IPS DF 6.9 (cell line): ENCODE results near the gene OR10G6.
"Not testable (repeated sequence)": the region's sequence is repeated elsewhere in the genome, so short reads cannot be mapped to it uniquely, and the experiment has no call there.

Experiments used
- DNase-seq: peaks from one replicate; pipeline ENCODE4 v3.0.0-alpha.2; 2013; ENCODE audit warnings: low read depth, low spot score
- H3K27ac ChIP-seq: one replicate; pipeline ENCODE4 v1.5.1; 2013; ENCODE audit warnings: low read length, control low read depth
- H3K27me3 ChIP-seq: 2 replicates; pipeline ENCODE4 v1.6.1; 2013; ENCODE audit warnings: mild to moderate bottlenecking, low read length; ENCODE audit not compliant: control insufficient read depth, insufficient read depth
- H3K36me3 ChIP-seq: 2 replicates; pipeline ENCODE4 v1.6.1; 2013; ENCODE audit warnings: low read length; ENCODE audit not compliant: control insufficient read depth, insufficient read depth
- H3K4me1 ChIP-seq: 2 replicates; pipeline ENCODE4 v1.6.1; 2013; ENCODE audit warnings: low read length; ENCODE audit not compliant: control insufficient read depth, insufficient read depth
- H3K4me3 ChIP-seq: 2 replicates; pipeline ENCODE4 v1.5.1; 2013; ENCODE audit warnings: mild to moderate bottlenecking, low read length
- H3K9me3 ChIP-seq: 2 replicates; pipeline ENCODE4 v1.6.1; 2013; ENCODE audit warnings: low read length, inconsistent platforms; ENCODE audit not compliant: control insufficient read depth, insufficient read depth
- WGBS: extraction: QIAGEN DNeasy Blood & Tissue Kit; methylation state at CpG from one replicate; pipeline ENCODE4 v1.1.7; 2013; ENCODE audit warnings: mixed read lengths, missing lambda C conversion rate; ENCODE audit not compliant: insufficient read length, insufficient coverage; 5-methylcytosine and 5-hydroxymethylcytosine counted together

Gene OR10G6

GRCh38 chr11:123995119-123995518 lies at the start of gene OR10G6:
TSS of gene OR10G6 (minus strand) at chr11:123995161. CDS start at chr11:123995161, 0 bp downstream.
- no peaks in the 10 kb centered on the region for H3K4me1 ChIP-seq
- no peak for DNase-seq

GRCh38 chr11:124043420-124043819 lies 48.5 kb upstream of the OR10G6 start:
- DNase-seq: no peak
- Histone ChIP-seq H3K36me3 (no peaks in the 10 kb centered on the region), H3K9me3 (no peaks in the 10 kb centered on the region), H3K4me3 (no peak overlapping the region), H3K27me3 (no peaks in the 10 kb centered on the region), H3K27ac (no peak overlapping the region), H3K4me1 (no peaks in the 10 kb centered on the region)
- WGBS: no CpG with 5 or more reads among the region's 4 CpGs

More at GRCh38 chr11:123995119-123995518, at the start of gene OR10G6:
- Histone ChIP-seq H3K36me3 (no peaks in the 10 kb centered on the region), H3K4me3 (no peak within 1 kb of the TSS), H3K27me3 (no peaks in the 10 kb centered on the region), H3K27ac (no peak within 1 kb of the TSS), H3K9me3 (no peaks in the 10 kb centered on the region)
- 100% methylated on average over 1 of the region's 1 CpG for WGBS

DNA sequence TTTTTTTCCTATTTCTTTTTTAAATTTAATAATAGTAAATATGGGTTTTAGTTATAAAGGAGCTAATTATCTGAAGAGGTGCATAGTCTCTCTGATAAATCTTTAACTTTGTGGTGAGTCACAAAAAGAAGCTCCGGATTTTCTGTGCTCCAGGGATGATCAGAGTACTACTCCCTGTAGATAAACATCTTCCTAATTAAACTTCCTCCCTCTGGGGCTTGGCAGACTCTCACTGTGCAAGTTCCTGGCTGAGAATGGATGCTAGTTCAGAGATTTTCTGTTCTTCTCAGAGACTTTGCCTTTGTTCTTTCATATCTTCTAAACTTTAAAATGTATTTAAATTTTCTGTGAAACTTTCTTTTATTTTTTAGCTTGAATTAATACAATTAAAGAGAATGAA lies 46.3 kb upstream of the OR10G6 start, which contains the start of gene OR10G7:
Gene OR10G7 (minus strand): TSS at position 72 of the 400 bp plus-strand sequence. CDS start 2,324 bp downstream, outside the sequence.
- Histone ChIP-seq H3K4me1 (no peaks in the 10 kb centered on the region), H3K4me3 (no peak within 1 kb of the TSS), H3K27ac (no peak within 1 kb of the TSS), H3K9me3 (no peaks in the 10 kb centered on the region), H3K36me3 (no peaks in the 10 kb centered on the region), H3K27me3 (no peaks in the 10 kb centered on the region)
- whole genome bisulfite sequencing: no CpG with 5 or more reads among the region's 1 CpG
- DNase-seq: no peak

DNA sequence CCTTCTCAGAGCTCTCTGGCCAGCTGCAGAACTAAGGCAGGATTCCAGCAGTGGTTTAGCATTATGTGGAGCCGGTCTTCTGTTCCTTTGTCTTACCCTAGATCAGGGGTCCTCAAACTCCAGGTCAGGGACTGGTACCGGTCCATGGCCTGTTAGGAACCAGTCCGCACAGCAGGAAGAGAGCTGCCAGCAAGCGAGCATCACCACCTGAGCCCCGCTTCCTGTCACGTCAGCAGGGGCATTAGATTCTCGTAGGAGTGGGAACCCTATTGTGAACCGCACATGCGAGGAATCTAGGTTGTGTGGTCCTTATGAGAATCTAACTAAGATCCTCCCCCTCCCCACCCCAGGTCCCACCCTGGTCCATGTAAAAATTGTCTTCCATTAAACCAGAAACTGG lies 44.6 kb upstream of the OR10G6 start:
- WGBS: no CpG with 5 or more reads among the region's 9 CpGs
- H3K4me3 ChIP-seq: no peak overlapping the region
- no peaks in the 10 kb centered on the region for H3K27me3 ChIP-seq
- no peaks in the 10 kb centered on the region for H3K4me1 ChIP-seq
- DNase-seq: no peak
- H3K9me3 ChIP-seq: no peaks in the 10 kb centered on the region
- no peak overlapping the region for H3K27ac ChIP-seq
- H3K36me3 ChIP-seq: no peaks in the 10 kb centered on the region

- H3K9me3 ChIP-seq: no peaks in the 10 kb centered on the region
- no peaks in the 10 kb centered on the region for H3K27me3 ChIP-seq
- WGBS: no CpG with 5 or more reads among the region's 1 CpG
Measured at GRCh38 chr11:124036666-124037065, 41.7 kb upstream of the OR10G6 start.

GRCh38 chr11:124026498-124026897 lies 31.5 kb upstream of the OR10G6 start, which contains the start of gene OR10G8:
TSS of gene OR10G8 (plus strand) at chr11:124026798. CDS start at chr11:124029623, 2,825 bp downstream.
- Histone ChIP-seq H3K4me3 (no peak within 1 kb of the TSS), H3K9me3 (no peaks in the 10 kb centered on the region), H3K4me1 (no peaks in the 10 kb centered on the region), H3K27me3 (no peaks in the 10 kb centered on the region), H3K36me3 (no peaks in the 10 kb centered on the region), H3K27ac (no peak within 1 kb of the TSS)
- WGBS: no CpG with 5 or more reads among the region's 2 CpGs
- no peak for DNase-seq

More at GRCh38 chr11:124036666-124037065, 41.7 kb upstream of the OR10G6 start:
- no peaks in the 10 kb centered on the region for H3K4me1 ChIP-seq
- DNase-seq: no peak
- H3K4me3 ChIP-seq: no peak overlapping the region
- no peaks in the 10 kb centered on the region for H3K36me3 ChIP-seq
- H3K27ac ChIP-seq: no peak overlapping the region

GRCh38 chr11:124015837-124016236 lies 20.9 kb upstream of the OR10G6 start:
- not testable (repeated sequence) for H3K27me3 ChIP-seq, H3K4me1 ChIP-seq, H3K9me3 ChIP-seq, H3K27ac ChIP-seq, H3K4me3 ChIP-seq, DNase-seq, H3K36me3 ChIP-seq
- no CpG with 5 or more reads among the region's 9 CpGs for WGBS

GRCh38 chr11:124012697-124013096 lies 17.7 kb upstream of the OR10G6 start, which contains the start of gene OR10G4:
TSS of gene OR10G4 (plus strand) at chr11:124012997. CDS start at chr11:124015575, 2,578 bp downstream.
- no peaks in the 10 kb centered on the region for H3K36me3 ChIP-seq
- H3K27ac ChIP-seq: no peak within 1 kb of the TSS
- H3K9me3 ChIP-seq: no peaks in the 10 kb centered on the region
- H3K4me1 ChIP-seq: no peaks in the 10 kb centered on the region
- DNase-seq: no peak
- WGBS: no CpG with 5 or more reads among the region's 2 CpGs
- no peak within 1 kb of the TSS for H3K4me3 ChIP-seq
- H3K27me3 ChIP-seq: no peaks in the 10 kb centered on the region

GRCh38 chr11:123979311-123979710 lies 15.7 kb downstream of the OR10G6 start:
- DNase-seq: no peak
- no peak overlapping the region for H3K4me3 ChIP-seq
- no CpG with 5 or more reads among the region's 5 CpGs for WGBS
- no peaks in the 10 kb centered on the region for H3K4me1 ChIP-seq
- no peaks in the 10 kb centered on the region for H3K36me3 ChIP-seq
- H3K9me3 ChIP-seq: no peaks in the 10 kb centered on the region
- H3K27ac ChIP-seq: no peak overlapping the region
- H3K27me3 ChIP-seq: no peaks in the 10 kb centered on the region

DNA sequence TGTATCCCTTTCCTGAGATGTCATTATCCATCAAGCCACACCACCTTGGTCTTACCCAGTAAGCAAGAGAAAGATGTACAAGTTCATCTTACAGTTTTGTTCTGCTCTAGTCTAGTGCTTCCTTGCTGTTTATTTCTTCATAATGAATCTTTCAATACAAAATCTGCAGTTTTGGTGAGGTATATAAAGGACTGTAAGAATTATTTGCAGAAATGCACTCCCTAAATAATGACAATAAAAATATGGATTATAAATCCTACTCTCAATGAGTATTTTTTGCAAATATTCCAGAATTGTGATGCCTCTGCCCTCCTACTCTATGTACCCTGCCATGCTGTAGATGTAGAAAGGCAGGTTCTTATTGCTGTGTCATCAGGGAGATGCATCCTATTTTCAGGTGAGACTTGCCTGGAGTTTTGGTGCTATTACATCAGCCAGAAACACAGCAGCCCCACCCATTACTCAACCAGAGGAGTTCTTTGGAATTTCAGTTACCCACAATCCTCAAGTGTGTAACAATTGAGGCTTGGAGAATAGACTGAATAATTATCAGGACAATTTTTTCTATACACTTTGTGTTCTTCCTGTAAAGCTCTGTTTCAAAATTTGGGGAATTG lies 17.1 kb downstream of the OR10G6 start, which contains the start of gene OR10S1:
Gene OR10S1 (minus strand): TSS at position 51 of the 617 bp plus-strand sequence. CDS start 117 bp downstream, outside the sequence.
- DNase-seq: no peak
- no peaks in the 10 kb centered on the region for H3K36me3 ChIP-seq
- H3K4me1 ChIP-seq: no peaks in the 10 kb centered on the region
- H3K4me3 ChIP-seq: no peak within 1 kb of the TSS
- no peak within 1 kb of the TSS for H3K27ac ChIP-seq
- H3K9me3 ChIP-seq: no peaks in the 10 kb centered on the region
- H3K27me3 ChIP-seq: no peaks in the 10 kb centered on the region
